Measurements from ENCODE around the gene STARD8. TPM values are rescaled to one million over a fixed set of nuclear protein-coding genes. Genes with fewer than 3 reads are reported as not detected.

The STARD8 gene
- total and polyA plus RNA-seq, 7 donors, result 0.92 to 10.7 (median 5.3) TPM

DNA sequence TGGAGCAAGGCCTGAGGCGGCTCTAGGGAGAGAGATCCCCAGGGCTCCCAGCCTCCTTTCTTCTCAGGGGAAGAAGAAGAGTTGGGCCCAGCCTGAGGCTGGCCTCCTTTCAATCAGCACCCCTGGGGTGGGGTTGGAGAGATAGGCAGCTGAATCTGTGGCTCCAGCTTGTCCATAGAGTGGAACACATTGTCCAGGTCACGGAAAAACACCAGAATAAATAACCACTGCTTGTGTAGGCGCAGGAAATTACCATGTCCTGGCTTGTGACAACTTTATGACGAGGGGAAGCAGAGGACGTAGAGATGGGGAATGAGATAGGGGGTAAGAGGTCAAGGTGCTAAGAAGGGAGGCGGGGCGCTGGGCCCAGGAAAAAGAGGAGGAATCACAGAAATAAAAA, 100.6 kb downstream of the STARD8 start:
- H3K4me3 ChIP-seq, result no peak overlapping the region
- TF ChIP-seq EP300 (IDR thresholded peaks at IDR 0.05), result no peak
- TF ChIP-seq POLR2A (IDR thresholded peaks at IDR 0.05), result no peak
- no peak for TF ChIP-seq POLR2AphosphoS5 (IDR thresholded peaks at IDR 0.05)
- TF ChIP-seq, protein P1, sequence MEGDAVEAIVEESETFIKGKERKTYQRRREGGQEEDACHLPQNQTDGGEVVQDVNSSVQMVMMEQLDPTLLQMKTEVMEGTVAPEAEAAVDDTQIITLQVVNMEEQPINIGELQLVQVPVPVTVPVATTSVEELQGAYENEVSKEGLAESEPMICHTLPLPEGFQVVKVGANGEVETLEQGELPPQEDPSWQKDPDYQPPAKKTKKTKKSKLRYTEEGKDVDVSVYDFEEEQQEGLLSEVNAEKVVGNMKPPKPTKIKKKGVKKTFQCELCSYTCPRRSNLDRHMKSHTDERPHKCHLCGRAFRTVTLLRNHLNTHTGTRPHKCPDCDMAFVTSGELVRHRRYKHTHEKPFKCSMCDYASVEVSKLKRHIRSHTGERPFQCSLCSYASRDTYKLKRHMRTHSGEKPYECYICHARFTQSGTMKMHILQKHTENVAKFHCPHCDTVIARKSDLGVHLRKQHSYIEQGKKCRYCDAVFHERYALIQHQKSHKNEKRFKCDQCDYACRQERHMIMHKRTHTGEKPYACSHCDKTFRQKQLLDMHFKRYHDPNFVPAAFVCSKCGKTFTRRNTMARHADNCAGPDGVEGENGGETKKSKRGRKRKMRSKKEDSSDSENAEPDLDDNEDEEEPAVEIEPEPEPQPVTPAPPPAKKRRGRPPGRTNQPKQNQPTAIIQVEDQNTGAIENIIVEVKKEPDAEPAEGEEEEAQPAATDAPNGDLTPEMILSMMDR (IDR thresholded peaks at IDR 0.05), result no peak
- no peaks in the 10 kb centered on the region for H3K36me3 ChIP-seq
- no peak overlapping the region for H3K27ac ChIP-seq
- DNase-seq, result no peak
- H3K9me3 ChIP-seq, result no peaks in the 10 kb centered on the region
- no peaks in the 10 kb centered on the region for H3K27me3 ChIP-seq
- WGBS, 2 donors, result 83 to 87% methylated on average over 7 of the region's 7 CpGs
- intact Hi-C loops (cut with DNase I), result no loop called here
- no peaks in the 10 kb centered on the region for H3K4me1 ChIP-seq

GRCh38 chrX:68749426-68749825, 102.0 kb downstream of the STARD8 start:
- Histone ChIP-seq H3K36me3 (no peaks in the 10 kb centered on the region), H3K4me3 (no peak overlapping the region), H3K4me1 (no peaks in the 10 kb centered on the region)

GRCh38 chrX:68750316-68750715, 102.8 kb downstream of the STARD8 start:
- no peaks in the 10 kb centered on the region for H3K36me3 ChIP-seq
- H3K27me3 ChIP-seq, result no peaks in the 10 kb centered on the region
- TF ChIP-seq, protein P1 (IDR thresholded peaks at IDR 0.05), result no peak
- no peak for TF ChIP-seq EP300 (IDR thresholded peaks at IDR 0.05)
- no peak overlapping the region for H3K27ac ChIP-seq
- no peaks in the 10 kb centered on the region for H3K9me3 ChIP-seq
- no peaks in the 10 kb centered on the region for H3K4me1 ChIP-seq
- intact Hi-C loops (cut with DNase I), result no loop called here
- WGBS, 2 donors, result 92 to 95% methylated on average over 3 of the region's 3 CpGs
- no peak overlapping the region for H3K4me3 ChIP-seq
- no peak for DNase-seq

More at GRCh38 chrX:68749426-68749825, 102.0 kb downstream of the STARD8 start:
- Histone ChIP-seq H3K27me3 (no peaks in the 10 kb centered on the region), H3K9me3 (no peaks in the 10 kb centered on the region), H3K27ac (no peak overlapping the region)
- TF ChIP-seq, protein P1 (IDR thresholded peaks at IDR 0.05), result no peak
- no peak for TF ChIP-seq POLR2AphosphoS5 (IDR thresholded peaks at IDR 0.05)
- TF ChIP-seq POLR2A (IDR thresholded peaks at IDR 0.05), result no peak
- TF ChIP-seq EP300 (IDR thresholded peaks at IDR 0.05), result no peak
- DNase-seq, result no peak
- WGBS, 2 donors, result 80 to 88% methylated on average over 3 of the region's 3 CpGs
- intact Hi-C loops (cut with DNase I), result no loop called here

DNA sequence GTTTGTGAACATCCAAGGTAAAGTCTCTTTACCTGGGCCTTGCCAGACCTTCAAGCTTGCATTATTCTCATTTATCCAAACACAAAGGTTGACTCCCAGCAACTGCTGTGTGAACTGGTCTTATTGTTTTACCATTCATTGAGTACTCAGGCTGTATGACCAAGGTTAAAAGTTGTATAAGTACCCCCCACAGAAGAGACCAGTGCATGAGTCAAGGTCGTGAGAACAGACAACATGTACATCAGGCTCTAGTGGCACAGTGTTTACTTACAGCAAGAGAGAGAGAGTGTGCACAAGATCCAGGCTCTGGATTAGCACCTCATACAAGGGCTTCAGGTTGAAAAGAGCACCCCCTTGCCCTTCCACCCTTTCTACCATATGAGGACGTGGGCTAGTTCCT, 103.9 kb downstream of the STARD8 start:
- no peaks in the 10 kb centered on the region for H3K27me3 ChIP-seq
- TF ChIP-seq POLR2AphosphoS5 (IDR thresholded peaks at IDR 0.05) (no peak), EP300 (IDR thresholded peaks at IDR 0.05) (no peak), POLR2A (IDR thresholded peaks at IDR 0.05) (no peak)
- TF ChIP-seq, protein P1 (IDR thresholded peaks at IDR 0.05), result no peak
- no peak overlapping the region for H3K27ac ChIP-seq
- H3K4me3 ChIP-seq, result no peak overlapping the region
- no peaks in the 10 kb centered on the region for H3K36me3 ChIP-seq
- DNase-seq, result no peak
- no peaks in the 10 kb centered on the region for H3K4me1 ChIP-seq
- 59 to 80% methylated on average over 2 of the region's 2 CpGs for WGBS, 2 donors
- intact Hi-C loops (cut with DNase I), result no loop called here
- H3K9me3 ChIP-seq, result no peaks in the 10 kb centered on the region

- no peaks in the 10 kb centered on the region for H3K9me3 ChIP-seq
- no peak overlapping the region for H3K27ac ChIP-seq
- H3K4me1 ChIP-seq, result no peaks in the 10 kb centered on the region
- H3K36me3 ChIP-seq, result no peaks in the 10 kb centered on the region
- TF ChIP-seq POLR2AphosphoS5 (IDR thresholded peaks at IDR 0.05) (no peak), EP300 (IDR thresholded peaks at IDR 0.05) (no peak), POLR2A (IDR thresholded peaks at IDR 0.05) (no peak)
- TF ChIP-seq, protein P1 (IDR thresholded peaks at IDR 0.05), result no peak
- DNase-seq, result no peak
- no peaks in the 10 kb centered on the region for H3K27me3 ChIP-seq
- no peak overlapping the region for H3K4me3 ChIP-seq
- WGBS, 2 donors, result 91 to 98% methylated on average over 2 of the region's 2 CpGs
- intact Hi-C loops (cut with DNase I), result no loop called here
These were observed 105.8 kb downstream of the STARD8 start for GRCh38 chrX:68753218-68753617.
